GM18861 (cell line): ENCODE measurements around the gene NGEF.
"Not testable (repeated sequence)": the region's sequence is repeated elsewhere in the genome, so short reads cannot be mapped to it uniquely, and the experiment has no call there.

Experiments used
- ATAC-seq: cut with Tn5 transposase; IDR thresholded peaks from one replicate; pipeline ENCODE4 v1.9.1; 2021; ENCODE audit not compliant: unreplicated experiment

Gene NGEF

GRCh38 chr2:232929303-232930058, 83.6 kb downstream of the NGEF start:
- ATAC-seq = no peak

- ATAC-seq = no peak
Observed at GRCh38 chr2:232928551-232929302, 84.3 kb downstream of the NGEF start.

- no peak for ATAC-seq
Observed at GRCh38 chr2:232927793-232928550, 85.1 kb downstream of the NGEF start.

- ATAC-seq = no peak
Observed at GRCh38 chr2:232927032-232927792, 85.8 kb downstream of the NGEF start.

- ATAC-seq = no peak
Observed at GRCh38 chr2:232926431-232926939, 86.6 kb downstream of the NGEF start.

- ATAC-seq = no peak
Observed at GRCh38 chr2:232925821-232926156, 87.3 kb downstream of the NGEF start.

- ATAC-seq = no peak
Observed at GRCh38 chr2:232925153-232925820, 87.8 kb downstream of the NGEF start.

GRCh38 chr2:232924433-232924832, 88.6 kb downstream of the NGEF start:
- ATAC-seq = no peak

- ATAC-seq = no peak
Observed at GRCh38 chr2:232920760-232921159, 92.3 kb downstream of the NGEF start.

- no peak for ATAC-seq
Observed at GRCh38 chr2:232920055-232920454, 93.0 kb downstream of the NGEF start.

GRCh38 chr2:232919141-232919540, 93.9 kb downstream of the NGEF start:
- no peak for ATAC-seq

GRCh38 chr2:232913903-232914302, 99.2 kb downstream of the NGEF start:
- ATAC-seq = no peak

GRCh38 chr2:232911712-232912277, 101.3 kb downstream of the NGEF start:
- no peak for ATAC-seq

- ATAC-seq = no peak
Observed at GRCh38 chr2:232910376-232910775, 102.7 kb downstream of the NGEF start.

- no peak for ATAC-seq
Observed at GRCh38 chr2:232908695-232909094, 104.4 kb downstream of the NGEF start.

- ATAC-seq = not testable (repeated sequence)
Observed at GRCh38 chr2:232907718-232908085, 105.4 kb downstream of the NGEF start.

GRCh38 chr2:232906867-232907717, 106.0 kb downstream of the NGEF start:
- not testable (repeated sequence) for ATAC-seq

GRCh38 chr2:232903989-232904388, 109.1 kb downstream of the NGEF start:
- no peak for ATAC-seq
